Spleen (tissue), 7 donors: ENCODE results near the gene ART1.

Experiments
- POLR2A ChIP-seq, 3 donors: fragments of 450-650 bp; IDR thresholded peaks; one replicate each; pipeline ENCODE4 v1.5.1; 2017; ENCODE audit warnings: antibody characterized with exemption in 3 of 3, mild to moderate bottlenecking in 1 of 3
- POLR2AphosphoS5 ChIP-seq, 3 donors: sonication (generic); formaldehyde crosslinking; IDR thresholded peaks; one replicate each; pipeline ENCODE4 v1.5.1; 2017; ENCODE audit warnings: antibody characterized with exemption in 3 of 3
- TF ChIP-seq, protein P1 (sequence below), 11 experiments: fragments of 200-600 bp in 7 of 11; fragments of 450-650 bp in 4 of 11; sonication (generic) in 4 of 11; IDR thresholded peaks in 8 of 11; conservative IDR thresholded peaks in 3 of 11; 1 replicate in 7 of 11; 2 replicates in 4 of 11; pipeline versions ENCODE4 v1.4.0 to v1.8.0; 2016 to 2021; ENCODE audit warnings: antibody characterized with exemption in 11 of 11, inconsistent platforms in 4 of 11, mild to moderate bottlenecking in 1 of 11
- donor health status: DM: no; HTN: no; CAD: no; lungs with moderate emphysema.
- donor health status: DM: no; HTN: no; CAD: no.
- donor health status: DM: no; HTN: no; CAD: no.

DNA sequence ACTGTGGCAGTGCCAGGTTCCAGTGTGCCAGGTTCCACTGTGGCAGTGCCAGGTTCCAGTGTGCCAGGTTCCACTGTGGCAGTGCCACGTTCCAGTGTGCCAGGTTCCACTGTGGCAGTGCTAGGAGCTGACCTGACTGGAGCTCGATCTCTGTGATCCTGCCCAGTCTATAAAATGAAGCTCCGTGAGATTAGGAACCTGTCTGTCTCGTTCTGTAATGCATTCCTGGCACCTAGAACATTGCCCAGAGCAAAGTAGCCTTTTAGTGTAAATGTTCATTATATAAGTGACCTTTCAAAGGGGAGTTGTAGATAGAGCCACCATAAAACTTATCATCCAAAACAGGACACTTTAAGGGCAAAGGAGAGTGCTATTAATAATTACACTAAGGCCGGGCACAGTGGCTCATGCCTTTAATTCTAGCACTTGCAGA is 39.1 kb upstream of the ART1 start:
- TF ChIP-seq, protein P1, sequence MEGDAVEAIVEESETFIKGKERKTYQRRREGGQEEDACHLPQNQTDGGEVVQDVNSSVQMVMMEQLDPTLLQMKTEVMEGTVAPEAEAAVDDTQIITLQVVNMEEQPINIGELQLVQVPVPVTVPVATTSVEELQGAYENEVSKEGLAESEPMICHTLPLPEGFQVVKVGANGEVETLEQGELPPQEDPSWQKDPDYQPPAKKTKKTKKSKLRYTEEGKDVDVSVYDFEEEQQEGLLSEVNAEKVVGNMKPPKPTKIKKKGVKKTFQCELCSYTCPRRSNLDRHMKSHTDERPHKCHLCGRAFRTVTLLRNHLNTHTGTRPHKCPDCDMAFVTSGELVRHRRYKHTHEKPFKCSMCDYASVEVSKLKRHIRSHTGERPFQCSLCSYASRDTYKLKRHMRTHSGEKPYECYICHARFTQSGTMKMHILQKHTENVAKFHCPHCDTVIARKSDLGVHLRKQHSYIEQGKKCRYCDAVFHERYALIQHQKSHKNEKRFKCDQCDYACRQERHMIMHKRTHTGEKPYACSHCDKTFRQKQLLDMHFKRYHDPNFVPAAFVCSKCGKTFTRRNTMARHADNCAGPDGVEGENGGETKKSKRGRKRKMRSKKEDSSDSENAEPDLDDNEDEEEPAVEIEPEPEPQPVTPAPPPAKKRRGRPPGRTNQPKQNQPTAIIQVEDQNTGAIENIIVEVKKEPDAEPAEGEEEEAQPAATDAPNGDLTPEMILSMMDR (IDR thresholded peaks at IDR 0.05 in 8 of 11, conservative IDR thresholded peaks at IDR 0.05 in 3 of 11) = no peak
- no peak for TF ChIP-seq POLR2A (IDR thresholded peaks at IDR 0.05)
- no peak for TF ChIP-seq POLR2AphosphoS5 (IDR thresholded peaks at IDR 0.05)
